GM23338 (cell line): Measurements from ENCODE around the gene RNF213.

ENCODE experiments used
- CREB1 ChIP-seq: fragments of 250-450 bp; sonication (Bioruptor Pico); IDR thresholded peaks from 2 replicates; pipeline ENCODE4 v1.5.0; 2020; ENCODE audit warnings: low read depth, mild to moderate bottlenecking, moderate library complexity
- EZH2 ChIP-seq: fragments of 200-600 bp; sonication (generic); IDR thresholded peaks from one replicate; pipeline ENCODE4 v1.8.0; 2017; ENCODE audit warnings: antibody characterized with exemption, mild to moderate bottlenecking, low read depth; ENCODE audit not compliant: unreplicated experiment
- EZH2phosphoT487 ChIP-seq: fragments of 200-600 bp; sonication (generic); IDR thresholded peaks from one replicate; pipeline ENCODE4 v1.8.1; 2018; ENCODE audit warnings: antibody characterized with exemption; ENCODE audit not compliant: unreplicated experiment
- POLR2AphosphoS5 ChIP-seq: IDR thresholded peaks from 2 replicates; pipeline ENCODE4 v1.6.1; 2016; ENCODE audit warnings: antibody characterized with exemption, low read depth
- ZNF114 ChIP-seq: fragments of 250-450 bp; sonication (Bioruptor Pico); IDR thresholded peaks from 2 replicates; pipeline ENCODE4 v1.5.0; 2020; ENCODE audit warnings: mild to moderate bottlenecking, moderate library complexity
- TF ChIP-seq, protein P1 (sequence below), 2 experiments: fragments of 200-600 bp in 1 of 2; sonication (generic) in 1 of 2; conservative IDR thresholded peaks; 2 replicates each; pipeline versions ENCODE4 v1.5.1 to v1.6.1; 2016 to 2017; ENCODE audit warnings: antibody characterized with exemption in 2 of 2, low read depth in 2 of 2, mild to moderate bottlenecking in 2 of 2, moderate library complexity in 1 of 2
- TF ChIP-seq, protein P2 (sequence below): IDR thresholded peaks from 2 replicates; pipeline ENCODE4 v1.6.1; 2016; ENCODE audit warnings: antibody characterized with exemption

DNA sequence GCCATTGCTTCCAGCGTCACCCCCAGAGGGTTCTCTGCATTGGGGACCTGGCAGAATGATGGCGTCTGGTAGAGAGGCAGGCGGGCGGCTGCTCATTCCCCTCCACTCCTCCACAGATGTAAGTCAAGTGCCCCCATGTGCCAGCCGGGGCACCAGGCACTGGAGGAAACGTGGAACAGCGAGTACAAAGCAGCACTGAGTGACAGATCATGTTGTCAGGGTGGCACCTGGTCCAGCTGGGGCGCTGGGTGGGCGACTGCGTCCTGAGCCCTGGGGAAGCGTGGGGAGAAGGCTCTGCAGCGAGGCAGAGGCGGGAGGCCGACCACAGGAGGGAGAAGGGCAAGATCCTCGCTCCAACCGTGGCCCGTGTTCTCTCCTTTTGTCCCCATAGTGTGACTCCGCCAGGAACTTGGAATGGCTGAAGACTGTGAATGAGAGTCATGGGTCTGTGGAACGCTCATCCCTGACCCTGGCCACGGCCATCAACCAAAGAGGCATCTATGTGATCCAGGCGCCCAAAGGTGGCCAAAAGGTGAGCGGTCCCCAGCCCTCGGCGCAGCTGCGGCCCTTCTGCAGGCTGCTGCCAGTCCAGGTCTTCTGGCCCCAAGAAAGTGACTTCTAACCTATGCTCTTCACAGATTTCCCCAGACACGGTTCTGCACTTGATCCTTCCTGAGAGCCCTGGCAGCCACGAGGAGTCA, 76.7 kb downstream of the RNF213 start:
- TF ChIP-seq, protein P1, sequence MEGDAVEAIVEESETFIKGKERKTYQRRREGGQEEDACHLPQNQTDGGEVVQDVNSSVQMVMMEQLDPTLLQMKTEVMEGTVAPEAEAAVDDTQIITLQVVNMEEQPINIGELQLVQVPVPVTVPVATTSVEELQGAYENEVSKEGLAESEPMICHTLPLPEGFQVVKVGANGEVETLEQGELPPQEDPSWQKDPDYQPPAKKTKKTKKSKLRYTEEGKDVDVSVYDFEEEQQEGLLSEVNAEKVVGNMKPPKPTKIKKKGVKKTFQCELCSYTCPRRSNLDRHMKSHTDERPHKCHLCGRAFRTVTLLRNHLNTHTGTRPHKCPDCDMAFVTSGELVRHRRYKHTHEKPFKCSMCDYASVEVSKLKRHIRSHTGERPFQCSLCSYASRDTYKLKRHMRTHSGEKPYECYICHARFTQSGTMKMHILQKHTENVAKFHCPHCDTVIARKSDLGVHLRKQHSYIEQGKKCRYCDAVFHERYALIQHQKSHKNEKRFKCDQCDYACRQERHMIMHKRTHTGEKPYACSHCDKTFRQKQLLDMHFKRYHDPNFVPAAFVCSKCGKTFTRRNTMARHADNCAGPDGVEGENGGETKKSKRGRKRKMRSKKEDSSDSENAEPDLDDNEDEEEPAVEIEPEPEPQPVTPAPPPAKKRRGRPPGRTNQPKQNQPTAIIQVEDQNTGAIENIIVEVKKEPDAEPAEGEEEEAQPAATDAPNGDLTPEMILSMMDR (conservative IDR thresholded peaks at IDR 0.05; ENCODE audit: low read depth in 2 of 2): no peak
- TF ChIP-seq POLR2AphosphoS5: no peak
- TF ChIP-seq ZNF114 (CRISPR knock-in tag): no peak
- TF ChIP-seq EZH2: no peak
- TF ChIP-seq, protein P2, sequence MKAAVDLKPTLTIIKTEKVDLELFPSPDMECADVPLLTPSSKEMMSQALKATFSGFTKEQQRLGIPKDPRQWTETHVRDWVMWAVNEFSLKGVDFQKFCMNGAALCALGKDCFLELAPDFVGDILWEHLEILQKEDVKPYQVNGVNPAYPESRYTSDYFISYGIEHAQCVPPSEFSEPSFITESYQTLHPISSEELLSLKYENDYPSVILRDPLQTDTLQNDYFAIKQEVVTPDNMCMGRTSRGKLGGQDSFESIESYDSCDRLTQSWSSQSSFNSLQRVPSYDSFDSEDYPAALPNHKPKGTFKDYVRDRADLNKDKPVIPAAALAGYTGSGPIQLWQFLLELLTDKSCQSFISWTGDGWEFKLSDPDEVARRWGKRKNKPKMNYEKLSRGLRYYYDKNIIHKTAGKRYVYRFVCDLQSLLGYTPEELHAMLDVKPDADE: no peak
- no peak for TF ChIP-seq EZH2phosphoT487
- TF ChIP-seq CREB1 (CRISPR knock-in tag): no peak
